ENCODE data around the gene SRMS. TPM values are rescaled to one million over a fixed set of nuclear protein-coding genes. Genes with fewer than 3 reads are reported as not detected.

SRMS gene
- total and polyA plus RNA-seq, 2 of the 13 experiments (the other 11 are each of a cell fraction or from before 2014, with no cell fraction given): not detected

- TF ChIP-seq MAX (IDR thresholded peaks at IDR 0.05) (no peak), ZC3H13 (CRISPR knock-in tag; IDR thresholded peaks at IDR 0.05) (no peak), ZNF720 (CRISPR knock-in tag; IDR thresholded peaks at IDR 0.05) (no peak), ERF (CRISPR knock-in tag; IDR thresholded peaks at IDR 0.05) (0 out of 2 replicates have a peak, but pooled peaks have one; percentile 30), ZNF253 (CRISPR knock-in tag; IDR thresholded peaks at IDR 0.05; ENCODE audit: borderline replicate concordance) (no peak), ZNF674 (CRISPR knock-in tag; IDR thresholded peaks at IDR 0.05; ENCODE audit: low read depth) (no peak), ZNF580 (CRISPR knock-in tag; IDR thresholded peaks at IDR 0.05; ENCODE audit: borderline replicate concordance, low read depth) (no peak)
Measured at GRCh38 chr20:63582382-63583063, 35.0 kb upstream of the SRMS start (continued).

- peaks cover 62% of the 10 kb centered on the region for H3K4me1 ChIP-seq (ENCODE audit: insufficient read depth, low read length)
- H3K9ac ChIP-seq (ENCODE audit: insufficient read depth, low read depth, low read length): no peak overlapping the region
- WGBS (ENCODE audit: low lambda C conversion rate): 11% methylated on average over 12 of the region's 12 CpGs
- in situ Hi-C loops (cut with HindIII; ENCODE audit: extremely low pct_ligation_motif_present, low pct_unique_long_range_greater_than_20kb): no loop called here
- no peak overlapping the region for H3K27ac ChIP-seq (ENCODE audit: extremely low read length, insufficient read depth, low read length)
- ChIA-PET CTCF (ENCODE audit: low intra/inter-chr PET ratio, low total read pairs) (interaction anchor here (0.7 to 4.5 kb wide), 2 partner anchors 43 to 392 kb away, joined by 3 to 29 read pairs; partner anchors contain the start of gene PTK6), POLR2A (interaction anchor here (0.6 to 3.4 kb wide), 2 partner anchors 8 to 56 kb away, joined by 3 to 19 read pairs; partner anchors contain the start of gene HELZ2)
- no peak overlapping the region for H3K4me3 ChIP-seq (replicated peaks in 1 of 3; ENCODE audit: insufficient read depth in 1 of 3, low read depth in 2 of 3, low read length in 3 of 3)
- no peaks in the 10 kb centered on the region for H3K9me3 ChIP-seq (ENCODE audit: low read length)
- H2AFZ ChIP-seq (ENCODE audit: low read length): no peak overlapping the region
- FAIRE-seq (peak; percentile 73), DNase-seq (ENCODE audit: low spot score) (peak; percentile 78), ATAC-seq (peak; percentile 74)
- no peaks in the 10 kb centered on the region for H4K20me1 ChIP-seq (ENCODE audit: insufficient read depth, low read length)
- H3K4me2 ChIP-seq (ENCODE audit: low read depth, low read length): no peak overlapping the region
- no TSS peak for BruUV-seq (replicated peaks)
- no peaks in the 10 kb centered on the region for H3K36me3 ChIP-seq (replicated peaks in 1 of 2; ENCODE audit: control insufficient read depth in 1 of 2, insufficient read depth in 2 of 2, low read length in 2 of 2)
- no peaks in the 10 kb centered on the region for H3K79me2 ChIP-seq (ENCODE audit: insufficient read depth, low read length)
- intact Hi-C loops (cut with micrococcal nuclease; ENCODE audit: unreplicated experiment): loop anchor here (1.0 to 2.0 kb wide), 2 partner anchors 43 to 48 kb away; no protein-coding TSS in a partner anchor
- H3K27me3 ChIP-seq (ENCODE audit: control insufficient read depth in 1 of 2, insufficient read depth in 2 of 2, low read length in 2 of 2): peaks cover 6 to 44% of the 10 kb centered on the region in 2 experiments; a peak in 3 of 5 replicates
- TF ChIP-seq CAMTA2 (CRISPR knock-in tag; IDR thresholded peaks at IDR 0.05; ENCODE audit: borderline replicate concordance) (0 out of 2 replicates have a peak, but pooled peaks have one; percentile 50), KMT2B (CRISPR knock-in tag; IDR thresholded peaks at IDR 0.05) (no peak), CREM (IDR thresholded peaks at IDR 0.05) (no peak), CREM (CRISPR knock-in tag; IDR thresholded peaks at IDR 0.05) (no peak; the same call in 1 of the 2 replicates), KLF11 (CRISPR knock-in tag; IDR thresholded peaks at IDR 0.05) (0 out of 2 replicates have a peak, but pooled peaks have one; percentile 59), ZNF770 (CRISPR knock-in tag; IDR thresholded peaks at IDR 0.05) (no peak), LCORL (IDR thresholded peaks at IDR 0.05) (no peak), LCORL (CRISPR knock-in tag; IDR thresholded peaks at IDR 0.05) (peak; percentile 51; the same call in 1 of the 2 replicates), SMAD3 (CRISPR knock-in tag; IDR thresholded peaks at IDR 0.05) (peak; percentile 40; the same call in 1 of the 2 replicates), AKAP8 (CRISPR knock-in tag; IDR thresholded peaks at IDR 0.05) (no peak), MIXL1 (CRISPR knock-in tag; IDR thresholded peaks at IDR 0.05) (peak; percentile 67), HDAC1 (CRISPR knock-in tag; IDR thresholded peaks at IDR 0.05) (0 out of 2 replicates have a peak, but pooled peaks have one; percentile 53), GABPB1 (CRISPR knock-in tag; IDR thresholded peaks at IDR 0.05) (peak; percentile 37)
Measured at GRCh38 chr20:63580796-63581461, 33.4 kb upstream of the SRMS start.
